ENCODE results near the gene NUP43. TPM values are rescaled to one million over a fixed set of nuclear protein-coding genes. Genes with fewer than 3 reads are reported as not detected.

Gene NUP43
- total RNA-seq, 4 donors from 2014 or later = 16.1 to 64.4 (median 16.3) TPM

- no peak overlapping the region for H3K4me3 ChIP-seq
- TF ChIP-seq, protein P1, sequence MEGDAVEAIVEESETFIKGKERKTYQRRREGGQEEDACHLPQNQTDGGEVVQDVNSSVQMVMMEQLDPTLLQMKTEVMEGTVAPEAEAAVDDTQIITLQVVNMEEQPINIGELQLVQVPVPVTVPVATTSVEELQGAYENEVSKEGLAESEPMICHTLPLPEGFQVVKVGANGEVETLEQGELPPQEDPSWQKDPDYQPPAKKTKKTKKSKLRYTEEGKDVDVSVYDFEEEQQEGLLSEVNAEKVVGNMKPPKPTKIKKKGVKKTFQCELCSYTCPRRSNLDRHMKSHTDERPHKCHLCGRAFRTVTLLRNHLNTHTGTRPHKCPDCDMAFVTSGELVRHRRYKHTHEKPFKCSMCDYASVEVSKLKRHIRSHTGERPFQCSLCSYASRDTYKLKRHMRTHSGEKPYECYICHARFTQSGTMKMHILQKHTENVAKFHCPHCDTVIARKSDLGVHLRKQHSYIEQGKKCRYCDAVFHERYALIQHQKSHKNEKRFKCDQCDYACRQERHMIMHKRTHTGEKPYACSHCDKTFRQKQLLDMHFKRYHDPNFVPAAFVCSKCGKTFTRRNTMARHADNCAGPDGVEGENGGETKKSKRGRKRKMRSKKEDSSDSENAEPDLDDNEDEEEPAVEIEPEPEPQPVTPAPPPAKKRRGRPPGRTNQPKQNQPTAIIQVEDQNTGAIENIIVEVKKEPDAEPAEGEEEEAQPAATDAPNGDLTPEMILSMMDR (IDR thresholded peaks at IDR 0.05) = no peak
- no peak for TF ChIP-seq POLR2A (IDR thresholded peaks at IDR 0.05)
- no peak for DNase-seq
- H3K9me3 ChIP-seq = no peaks in the 10 kb centered on the region
- no peaks in the 10 kb centered on the region for H3K27me3 ChIP-seq
- H3K27ac ChIP-seq = no peak overlapping the region
- H3K36me3 ChIP-seq = peaks cover 0 to 32% (median 0%) of the 10 kb centered on the region in 3 donors
- H3K4me1 ChIP-seq = peaks cover 0 to 6% (median 0%) of the 10 kb centered on the region in 4 donors
Observed at GRCh38 chr6:149698175-149698574, 48.2 kb downstream of the NUP43 start.

DNA sequence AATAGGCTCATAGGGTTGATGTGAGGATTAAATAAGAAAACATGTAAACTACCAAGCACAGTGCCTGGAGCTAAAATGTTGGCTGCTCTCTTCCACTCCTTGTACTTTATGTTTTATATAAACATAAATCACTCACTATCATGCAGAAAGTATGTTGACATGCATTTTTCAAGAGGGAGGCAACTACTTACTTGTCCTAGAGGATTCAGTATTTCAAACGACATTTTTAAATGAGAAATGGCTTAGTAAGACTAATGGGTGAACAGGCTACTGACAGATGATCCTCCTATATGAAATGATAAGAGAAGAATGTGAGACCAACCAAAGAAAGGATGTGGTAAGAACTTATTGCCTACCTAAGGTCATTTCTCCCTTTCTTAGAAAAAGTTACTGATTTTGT lies 49.4 kb downstream of the NUP43 start:
- H3K4me3 ChIP-seq = no peak overlapping the region
- H3K36me3 ChIP-seq = peaks cover 0 to 42% (median 0%) of the 10 kb centered on the region in 3 donors
- H3K9me3 ChIP-seq = no peaks in the 10 kb centered on the region
- DNase-seq = no peak
- TF ChIP-seq, protein P1 (IDR thresholded peaks at IDR 0.05) = no peak
- no peak for TF ChIP-seq POLR2A (IDR thresholded peaks at IDR 0.05)
- H3K4me1 ChIP-seq = peaks cover 0 to 6% (median 0%) of the 10 kb centered on the region in 4 donors
- H3K27ac ChIP-seq = no peak overlapping the region
- H3K27me3 ChIP-seq = no peaks in the 10 kb centered on the region

GRCh38 chr6:149694921-149695320 lies 51.4 kb downstream of the NUP43 start:
- Histone ChIP-seq H3K27me3 (no peaks in the 10 kb centered on the region), H3K36me3 (peaks cover 0 to 47% (median 0%) of the 10 kb centered on the region in 3 donors), H3K4me1 (no peaks in the 10 kb centered on the region), H3K27ac (no peak overlapping the region), H3K9me3 (no peaks in the 10 kb centered on the region), H3K4me3 (no peak overlapping the region)
- TF ChIP-seq, protein P1 (IDR thresholded peaks at IDR 0.05) = no peak
- TF ChIP-seq POLR2A (IDR thresholded peaks at IDR 0.05) = no peak
- DNase-seq = no peak

DNA sequence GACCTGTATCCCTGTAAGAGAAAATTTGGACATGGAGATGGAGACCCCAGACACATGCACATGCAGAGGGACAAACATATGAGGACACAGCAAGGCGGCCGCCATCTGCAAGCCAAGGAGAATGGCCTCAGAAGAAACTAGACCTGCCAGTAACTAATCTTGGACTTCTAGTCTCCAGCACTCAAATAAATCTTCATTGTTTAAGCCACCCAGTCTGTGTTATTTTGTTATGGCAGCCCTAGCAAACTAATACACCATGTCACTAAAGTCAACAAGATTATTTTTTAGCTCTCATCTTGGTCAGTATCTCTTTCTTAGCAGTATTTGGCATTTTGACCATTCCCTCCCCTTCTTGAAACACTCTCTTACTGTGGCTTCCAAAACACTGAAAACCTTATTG lies 55.1 kb downstream of the NUP43 start:
- no peaks in the 10 kb centered on the region for H3K9me3 ChIP-seq
- TF ChIP-seq POLR2A (IDR thresholded peaks at IDR 0.05) = no peak
- TF ChIP-seq, protein P1 (IDR thresholded peaks at IDR 0.05) = no peak
- no peaks in the 10 kb centered on the region for H3K27me3 ChIP-seq
- no peaks in the 10 kb centered on the region for H3K4me1 ChIP-seq
- H3K27ac ChIP-seq = no peak overlapping the region
- DNase-seq = no peak
- H3K36me3 ChIP-seq = peaks cover 0 to 63% (median 0%) of the 10 kb centered on the region in 3 donors
- H3K4me3 ChIP-seq = no peak overlapping the region

GRCh38 chr6:149686230-149686629 lies 60.1 kb downstream of the NUP43 start:
- no peak for TF ChIP-seq POLR2A (IDR thresholded peaks at IDR 0.05)
- TF ChIP-seq, protein P1 (IDR thresholded peaks at IDR 0.05) = no peak
- Histone ChIP-seq H3K4me1 (no peaks in the 10 kb centered on the region), H3K36me3 (peaks cover 0 to 65% (median 0%) of the 10 kb centered on the region in 3 donors)

More at GRCh38 chr6:149686230-149686629, 60.1 kb downstream of the NUP43 start:
- Histone ChIP-seq H3K27me3 (no peaks in the 10 kb centered on the region), H3K27ac (no peak overlapping the region), H3K9me3 (no peaks in the 10 kb centered on the region), H3K4me3 (no peak overlapping the region)
- DNase-seq = no peak
